Measurements from ENCODE around the gene TEAD1. TPM values are rescaled to one million over a fixed set of nuclear protein-coding genes. Genes with fewer than 3 reads are reported as not detected.

Gene TEAD1
- total RNA-seq, 6 donors from 2014 or later = 53.5 to 141 (median 80.2) TPM

DNA sequence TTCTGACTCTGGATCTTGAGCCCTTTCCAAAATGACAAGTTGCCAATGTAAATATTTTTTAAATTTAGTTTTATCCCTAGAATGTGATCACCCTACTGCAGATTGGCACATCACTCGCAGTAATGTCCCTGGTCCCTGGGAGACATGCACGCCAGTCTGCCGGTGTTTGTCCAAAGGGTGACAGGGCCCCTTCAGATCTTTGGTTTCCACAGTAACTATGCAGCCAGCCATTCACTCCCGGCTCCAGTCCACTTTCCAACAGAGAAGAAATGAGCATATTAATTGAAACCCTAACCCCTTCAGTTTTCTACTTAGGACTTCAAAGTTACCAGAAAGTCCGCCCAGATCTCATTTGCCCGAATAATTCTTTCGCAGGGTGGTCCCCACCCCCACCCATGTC, 309.1 kb downstream of the TEAD1 start:
- H3K9me3 ChIP-seq = no peaks in the 10 kb centered on the region
- H3K27me3 ChIP-seq = no peaks in the 10 kb centered on the region
- DNase-seq (no peak), ATAC-seq (ENCODE audit: low FRiP score in 2 of 2) (no peak)
- TF ChIP-seq CTCF (IDR thresholded peaks at IDR 0.05) (no peak), POLR2AphosphoS5 (IDR thresholded peaks at IDR 0.05) (no peak), EP300 (IDR thresholded peaks at IDR 0.05) (no peak), POLR2A (IDR thresholded peaks at IDR 0.05) (no peak)
- H3K4me1 ChIP-seq = no peaks in the 10 kb centered on the region
- WGBS, 2 donors = 78% methylated on average over 7 of the region's 7 CpGs
- no peak overlapping the region for H3K4me3 ChIP-seq
- H3K36me3 ChIP-seq = no peaks in the 10 kb centered on the region
- no peak overlapping the region for H3K27ac ChIP-seq

GRCh38 chr11:12986194-12986898, 312.1 kb downstream of the TEAD1 start:
- ATAC-seq (ENCODE audit: low FRiP score in 2 of 2) (no peak), DNase-seq (no peak)
- Histone ChIP-seq H3K4me3 (no peak overlapping the region), H3K9me3 (no peaks in the 10 kb centered on the region), H3K4me1 (no peaks in the 10 kb centered on the region), H3K27me3 (no peaks in the 10 kb centered on the region), H3K27ac (no peak overlapping the region), H3K36me3 (no peaks in the 10 kb centered on the region)
- TF ChIP-seq EP300 (IDR thresholded peaks at IDR 0.05) (no peak), CTCF (IDR thresholded peaks at IDR 0.05) (no peak), POLR2AphosphoS5 (IDR thresholded peaks at IDR 0.05) (no peak), POLR2A (IDR thresholded peaks at IDR 0.05) (no peak)
- 81 to 94% methylated on average over 8 of the region's 8 CpGs for WGBS, 2 donors

- ATAC-seq (ENCODE audit: low FRiP score in 2 of 2) = no peak
- 63 to 73% methylated on average over 13 of the region's 13 CpGs for WGBS, 2 donors
- H3K9me3 ChIP-seq = no peaks in the 10 kb centered on the region
- no peak overlapping the region for H3K4me3 ChIP-seq
- H3K27me3 ChIP-seq = no peaks in the 10 kb centered on the region
- DNase-seq = no peak
- TF ChIP-seq POLR2AphosphoS5 (IDR thresholded peaks at IDR 0.05) (no peak), EP300 (IDR thresholded peaks at IDR 0.05) (no peak)
- no peaks in the 10 kb centered on the region for H3K4me1 ChIP-seq
- H3K36me3 ChIP-seq = no peaks in the 10 kb centered on the region
- no peak overlapping the region for H3K27ac ChIP-seq
These were observed 315.4 kb downstream of the TEAD1 start for GRCh38 chr11:12989428-12990161.

- H3K36me3 ChIP-seq = no peaks in the 10 kb centered on the region
- H3K27ac ChIP-seq = no peak overlapping the region
- TF ChIP-seq POLR2AphosphoS5 (IDR thresholded peaks at IDR 0.05) = no peak
- TF ChIP-seq CTCF (IDR thresholded peaks at IDR 0.05) = no peak
- no peak for TF ChIP-seq EP300 (IDR thresholded peaks at IDR 0.05)
- no peak for TF ChIP-seq POLR2A (IDR thresholded peaks at IDR 0.05)
- no peaks in the 10 kb centered on the region for H3K4me1 ChIP-seq
- DNase-seq (no peak), ATAC-seq (ENCODE audit: low FRiP score in 2 of 2) (no peak)
- 92% methylated on average over 1 of the region's 1 CpG for WGBS, 2 donors
- H3K9me3 ChIP-seq = no peaks in the 10 kb centered on the region
- no peaks in the 10 kb centered on the region for H3K27me3 ChIP-seq
- no peak overlapping the region for H3K4me3 ChIP-seq
These were observed 315.9 kb downstream of the TEAD1 start for GRCh38 chr11:12990162-12990480.

GRCh38 chr11:12991426-12991825, 317.2 kb downstream of the TEAD1 start:
- Histone ChIP-seq H3K9me3 (no peaks in the 10 kb centered on the region), H3K4me3 (no peak overlapping the region), H3K27me3 (no peaks in the 10 kb centered on the region), H3K36me3 (no peaks in the 10 kb centered on the region), H3K27ac (no peak overlapping the region), H3K4me1 (no peaks in the 10 kb centered on the region)
- TF ChIP-seq POLR2A (IDR thresholded peaks at IDR 0.05) (no peak), EP300 (IDR thresholded peaks at IDR 0.05) (no peak), POLR2AphosphoS5 (IDR thresholded peaks at IDR 0.05) (no peak), CTCF (IDR thresholded peaks at IDR 0.05) (no peak)
- ATAC-seq (ENCODE audit: low FRiP score in 2 of 2) (no peak), DNase-seq (no peak)
- 83 to 89% methylated on average over 1 of the region's 1 CpG for WGBS, 2 donors
